ENCODE measurements around the gene ITM2C. TPM values are rescaled to one million over a fixed set of nuclear protein-coding genes. Genes with fewer than 3 reads are reported as not detected.

Gene ITM2C
- total and polyA plus RNA-seq, 2 of the 13 experiments (the other 11 are each of a cell fraction or from before 2014, with no cell fraction given), result 70.5 to 270 TPM

DNA sequence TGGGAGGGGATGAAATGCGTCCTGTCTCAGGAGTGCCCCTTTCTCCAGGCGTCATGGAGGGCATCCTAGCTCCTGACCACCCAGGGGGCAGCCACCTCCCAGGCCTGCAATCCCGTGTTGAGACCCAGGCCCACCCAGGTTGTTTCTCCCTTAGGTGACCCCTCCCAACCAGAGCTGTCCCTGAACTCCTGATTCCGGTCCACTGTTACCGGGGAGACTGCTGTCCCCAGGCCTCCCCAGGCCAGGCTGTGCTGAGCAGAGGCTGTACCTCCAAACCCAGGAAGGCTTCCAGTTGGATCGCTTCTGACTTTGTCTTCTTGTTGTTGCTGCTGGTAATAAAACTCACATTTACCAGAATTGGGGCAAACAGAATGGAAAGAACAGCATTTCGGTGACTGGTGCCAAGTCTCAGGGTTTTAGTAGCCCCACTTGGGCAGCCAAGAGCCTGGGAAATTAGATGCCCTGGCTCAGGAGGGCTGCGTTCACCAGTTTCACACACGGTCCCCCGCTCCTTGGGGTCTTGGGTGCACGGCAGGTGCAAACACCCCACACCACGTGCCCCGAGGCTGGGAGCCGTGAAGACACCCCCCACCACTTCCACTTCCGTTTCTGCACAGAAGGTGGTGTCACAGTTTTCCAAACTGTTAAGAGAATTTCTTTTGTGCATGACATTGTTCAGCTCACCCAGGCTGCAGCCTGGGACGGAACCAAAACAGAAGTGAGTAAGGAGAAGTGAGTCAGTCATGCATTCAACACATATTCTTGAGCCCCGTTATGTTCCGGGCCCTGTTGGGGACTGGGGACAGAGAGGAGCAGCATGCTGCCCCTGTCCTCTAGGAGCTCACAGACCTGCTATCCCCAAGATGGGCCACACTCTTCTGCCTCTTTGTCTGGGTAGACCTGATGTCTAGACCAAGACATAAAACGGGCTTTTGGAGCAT is 29.4 kb downstream of the ITM2C start (continued):
- TF ChIP-seq ZNF503 (CRISPR knock-in tag; IDR thresholded peaks at IDR 0.05) (no peak), BRCA1 (CRISPR knock-in tag; IDR thresholded peaks at IDR 0.05) (no peak), RBFOX2 (IDR thresholded peaks at IDR 0.05; ENCODE audit: low read depth, low read length) (no peak), MXD4 (CRISPR knock-in tag; IDR thresholded peaks at IDR 0.05) (no peak), ZNF430 (CRISPR knock-in tag; IDR thresholded peaks at IDR 0.05) (no peak), IKZF1 (IDR thresholded peaks at IDR 0.05) (no peak), NFE2L2 (IDR thresholded peaks at IDR 0.05; ENCODE audit: low read length) (no peak), SMAD1 (CRISPR knock-in tag; IDR thresholded peaks at IDR 0.05; ENCODE audit: borderline replicate concordance, low read depth) (no peak)
- TF ChIP-seq, protein P1, sequence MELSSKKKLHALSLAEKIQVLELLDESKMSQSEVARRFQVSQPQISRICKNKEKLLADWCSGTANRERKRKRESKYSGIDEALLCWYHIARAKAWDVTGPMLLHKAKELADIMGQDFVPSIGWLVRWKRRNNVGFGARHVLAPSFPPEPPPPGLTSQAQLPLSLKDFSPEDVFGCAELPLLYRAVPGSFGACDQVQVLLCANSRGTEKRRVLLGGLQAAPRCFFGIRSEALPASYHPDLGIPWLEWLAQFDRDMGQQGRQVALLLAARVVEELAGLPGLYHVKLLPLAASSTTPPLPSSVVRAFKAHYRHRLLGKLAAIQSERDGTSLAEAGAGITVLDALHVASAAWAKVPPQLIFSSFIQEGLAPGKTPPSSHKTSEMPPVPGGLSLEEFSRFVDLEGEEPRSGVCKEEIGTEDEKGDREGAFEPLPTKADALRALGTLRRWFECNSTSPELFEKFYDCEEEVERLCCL (CRISPR knock-in tag; IDR thresholded peaks at IDR 0.05; ENCODE audit: borderline replicate concordance), result no peak
